DMS 273 (cell line): Measurements from ENCODE around the gene ACTR8.

Experiments used
- DNase-seq: peaks from one replicate; lab custom pipeline; 2025; ENCODE audit not compliant: unreplicated experiment; lab: John Stamatoyannopoulos, UW

The ACTR8 gene

DNA sequence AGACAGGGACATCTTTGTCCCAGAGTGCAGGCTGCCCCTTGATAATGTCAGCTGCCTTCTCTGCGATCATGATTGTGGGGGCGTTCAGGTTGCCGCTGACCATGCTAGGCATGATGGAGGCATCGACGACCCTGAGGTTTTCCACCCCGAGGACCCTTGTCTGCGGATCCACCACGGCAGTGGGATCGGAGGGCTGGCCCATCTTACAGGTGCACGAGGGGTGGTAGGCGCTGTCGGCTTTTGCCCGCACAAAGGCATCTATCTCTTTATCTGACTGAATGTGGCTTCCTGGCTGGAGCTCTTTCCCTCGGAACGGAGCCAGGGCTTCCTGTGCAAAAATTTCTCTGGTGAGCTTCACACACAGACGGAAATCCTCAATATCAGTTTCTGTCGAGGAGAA lies 64.1 kb downstream of the ACTR8 start:
- no peak for DNase-seq

DNA sequence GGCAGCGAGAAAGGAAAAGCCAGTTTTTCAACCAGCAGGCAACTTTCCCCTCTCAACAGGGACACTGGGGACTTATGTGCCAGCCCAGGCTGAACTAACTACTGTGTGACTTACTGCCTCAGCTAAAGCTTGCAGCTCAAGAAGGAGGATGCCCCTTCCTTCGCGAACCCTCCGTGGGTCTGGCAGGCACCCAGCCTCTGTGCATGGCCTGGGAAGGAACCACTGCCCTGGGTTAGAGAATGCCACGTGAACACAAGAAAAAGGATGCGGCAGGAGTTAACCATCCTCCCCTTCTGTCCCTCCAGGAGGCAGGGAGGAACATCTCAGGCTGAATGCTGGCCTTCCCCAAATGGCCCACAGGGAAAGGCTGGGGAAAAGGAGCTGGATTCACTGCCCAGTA lies 64.7 kb downstream of the ACTR8 start:
- DNase-seq: no peak
